A549 (cell line): ENCODE measurements around the gene GAL3ST3. TPM values are rescaled to one million over a fixed set of nuclear protein-coding genes. Genes with fewer than 3 reads are reported as not detected.
A peak's percentile ranks its signal among the peaks of the same experiment; 100 is the strongest.

Experiments used
- ATAC-seq, 2 experiments: fragments of 200-7000 bp in 1 of 2; fragments of >200 bp in 1 of 2; cut with Nextera tagmentation in 1 of 2; cut with Tn5 transposase in 1 of 2; 3 replicates each; pipeline versions ENCODE4 v1.8.0 to v1.9.1; 2018 to 2020; ENCODE audit warnings: mild to moderate bottlenecking in 1 of 2, moderate library complexity in 1 of 2
- CTCF ChIA-PET: fragments of 300-600 bp; sonication (Branson Sonifier 250); formaldehyde crosslinking; extraction: SDS; loops from one replicate; lab custom pipeline; 2021; ENCODE audit warnings: antibody characterized with exemption, inconsistent platforms; lab: Yijun Ruan, JAX
- POLR2A ChIA-PET: fragments of 350-600 bp; formaldehyde crosslinking; extraction: SDS; loops from one replicate; lab custom pipeline; 2021; ENCODE audit warnings: antibody characterized with exemption, inconsistent platforms; lab: Yijun Ruan, JAX
- DNase-seq, 2 experiments: peaks; one replicate each; pipeline versions ENCODE4 v3.0.0 to v3.0.0-alpha.2; 2011 to 2016; ENCODE audit warnings: low read depth in 1 of 2, low spot score in 1 of 2
- FAIRE-seq: peaks from 2 replicates; lab custom pipeline; 2011; peaks lifted over from hg19 to GRCh38; lab: Jason Lieb, UNC
- H3K27ac ChIP-seq, 2 experiments: fragments of >200 bp; sonication (Bioruptor Twin); formaldehyde crosslinking; 3 replicates each; pipeline ENCODE4 v1.5.1; 2016 to 2017
- H3K4me1 ChIP-seq: fragments of >200 bp; sonication (Bioruptor Twin); formaldehyde crosslinking; 3 replicates; pipeline ENCODE4 v1.6.1; 2016
- H3K4me2 ChIP-seq: fragments of >200 bp; sonication (Bioruptor Twin); formaldehyde crosslinking; 3 replicates; pipeline ENCODE4 v1.6.1; 2016
- H3K4me3 ChIP-seq: fragments of >200 bp; sonication (Bioruptor Twin); formaldehyde crosslinking; 3 replicates; pipeline ENCODE4 v1.5.1; 2016
- H3K9me3 ChIP-seq: fragments of >200 bp; sonication (Bioruptor Twin); formaldehyde crosslinking; 3 replicates; pipeline ENCODE4 v1.6.1; 2016
- CBX8 ChIP-seq: fragments of 200-600 bp; sonication (generic); IDR thresholded peaks from 2 replicates; pipeline ENCODE4 v1.6.1; 2016
- CEBPB ChIP-seq, 2 experiments: fragments of >200 bp in 1 of 2; sonication (Bioruptor Twin) in 1 of 2; formaldehyde crosslinking in 1 of 2; IDR thresholded peaks; 2 replicates each; pipeline ENCODE4 v1.6.1; 2012 to 2016
- CHD4 ChIP-seq: fragments of 200-600 bp; sonication (generic); IDR thresholded peaks from 2 replicates; pipeline ENCODE4 v1.6.1; 2016; ENCODE audit warnings: antibody characterized with exemption, mild to moderate bottlenecking, borderline replicate concordance
- EHMT2 ChIP-seq: fragments of 200-600 bp; sonication (generic); IDR thresholded peaks from 2 replicates; pipeline ENCODE4 v1.6.1; 2016; ENCODE audit warnings: antibody characterized with exemption, low read depth, mild to moderate bottlenecking, moderate library complexity
- ESRRA ChIP-seq: fragments of 150-350 bp; IDR thresholded peaks from 2 replicates; pipeline ENCODE4 v1.6.1; 2014; ENCODE audit warnings: mild to moderate bottlenecking, low read length, borderline replicate concordance
- GATA3 ChIP-seq: IDR thresholded peaks from 2 replicates; pipeline ENCODE4 v1.6.1; 2012; ENCODE audit warnings: borderline replicate concordance
- HDAC2 ChIP-seq: fragments of 200-600 bp; sonication (generic); IDR thresholded peaks from 2 replicates; pipeline ENCODE4 v1.6.1; 2016
- NR3C1 ChIP-seq: fragments of >200 bp; sonication (Bioruptor Twin); formaldehyde crosslinking; IDR thresholded peaks from 3 replicates; pipeline ENCODE4 v1.6.1; 2017
- PHF8 ChIP-seq: fragments of 200-600 bp; sonication (generic); IDR thresholded peaks from 2 replicates; pipeline ENCODE4 v1.6.1; 2016; ENCODE audit warnings: low read depth, mild to moderate bottlenecking, antibody characterized with exemption, moderate library complexity, borderline replicate concordance
- POLR2A ChIP-seq: IDR thresholded peaks from 2 replicates; pipeline ENCODE4 v1.6.1; 2012; ENCODE audit warnings: mild to moderate bottlenecking, low read length
- SMC3 ChIP-seq: fragments of >200 bp; sonication (Bioruptor Twin); formaldehyde crosslinking; IDR thresholded peaks from 3 replicates; pipeline ENCODE4 v1.6.1; 2018; ENCODE audit warnings: inconsistent platforms
- SREBF2 ChIP-seq: fragments of 450-650 bp; IDR thresholded peaks from 2 replicates; pipeline ENCODE4 v1.6.1; 2014; ENCODE audit warnings: mild to moderate bottlenecking, moderate library complexity
- ZSCAN20 ChIP-seq: fragments of 250-450 bp; sonication (Bioruptor Pico); IDR thresholded peaks from 2 replicates; pipeline ENCODE4 v1.8.0; 2022; ENCODE audit warnings: mild to moderate bottlenecking, moderate library complexity
- WGBS: methylation state at CpG from one replicate; pipeline ENCODE4 v1.1.6; 2017; ENCODE audit errors: missing lambda C conversion rate; 5-methylcytosine and 5-hydroxymethylcytosine counted together
- polyA plus RNA-seq, 4 experiments: library from polyadenylated mRNA; depleted of rRNA in 3 of 4; stranded (reverse); fragments of >200 nt; fragmentation: RNase III in 1 of 4; extraction: RNeasy Plus Mini Kit Qiagen cat#74134 plus additional on column Dnase treatment in 1 of 4; gene quantifications; 2 replicates in 3 of 4; 3 replicates in 1 of 4; pipeline ENCODE4 v1.2.3, GENCODE V29; 2011 to 2017
- TF ChIP-seq, protein P1 (sequence below): IDR thresholded peaks from 2 replicates; pipeline ENCODE4 v1.6.1; 2012
- TF ChIP-seq, protein P2 (sequence below): fragments of >200 bp; sonication (Bioruptor Twin); formaldehyde crosslinking; IDR thresholded peaks from 3 replicates; pipeline ENCODE4 v1.6.1; 2016
- TF ChIP-seq, protein P3 (sequence below): fragments of 450-650 bp; IDR thresholded peaks from 2 replicates; pipeline ENCODE4 v1.6.1; 2014; ENCODE audit warnings: antibody characterized with exemption
- TF ChIP-seq, protein P4 (sequence below): IDR thresholded peaks from 2 replicates; pipeline ENCODE4 v1.6.1; 2012
- TF ChIP-seq, protein P5 (sequence below): fragments of >200 bp; sonication (Bioruptor Twin); formaldehyde crosslinking; IDR thresholded peaks from 2 replicates; pipeline ENCODE4 v1.6.1; 2016

Gene GAL3ST3
- polyA plus RNA-seq, 2 of the 4 experiments (the other 2 are of a cell fraction): not detected

DNA sequence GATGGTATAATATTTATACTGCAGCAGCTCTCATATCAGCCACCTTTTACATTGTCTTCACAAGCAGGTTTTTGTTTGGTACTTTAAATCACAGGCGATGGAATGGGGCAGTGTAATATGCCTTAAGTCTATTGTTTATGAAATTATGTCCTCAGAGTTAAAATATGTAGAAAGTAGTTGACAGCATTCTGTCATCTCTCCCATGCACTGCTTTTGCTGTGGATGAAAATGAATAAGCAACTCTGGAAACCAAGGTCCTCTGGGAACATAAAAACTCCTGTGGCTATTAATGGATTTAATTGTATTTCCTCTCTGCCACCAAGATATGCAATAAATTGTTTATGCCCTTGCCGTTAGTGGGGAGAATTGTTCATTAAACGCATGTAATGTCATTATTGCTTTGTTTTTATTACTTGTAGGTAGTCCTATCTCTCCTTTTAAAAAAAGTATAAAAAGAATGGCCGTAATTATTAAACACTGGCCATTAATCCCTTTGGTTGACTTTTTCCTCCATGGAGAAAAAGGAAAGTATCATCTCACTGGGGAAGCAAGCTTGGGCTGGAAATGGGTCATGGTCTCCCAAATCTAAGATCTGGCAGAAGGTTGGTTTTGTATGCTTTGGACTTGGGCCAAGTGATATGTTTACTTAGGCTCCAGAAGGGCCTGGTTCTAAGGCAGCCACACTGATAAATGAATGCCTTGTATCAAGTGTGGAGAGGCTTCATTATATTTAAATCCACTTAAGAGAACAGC, 34.2 kb upstream of the GAL3ST3 start:
- Histone ChIP-seq H3K4me1 (peaks cover 73% of the 10 kb centered on the region), H3K4me3 (no peak overlapping the region), H3K27ac (peak overlapping the region; percentile 26 to 57; a peak in 4 of 6 replicates), H3K4me2 (peak overlapping the region; percentile 57)
- ATAC-seq (0 out of 6 replicates have a peak, but pooled peaks of 1 of the 2 experiments have one; percentile 13), DNase-seq (no peak)
- CTCF ChIA-PET: interaction anchor here (1.2 to 9.7 kb wide), 7 partner anchors 14 to 139 kb away, joined by 4 to 82 read pairs (median 5); partner anchors contain the start of gene PACS1
- POLR2A ChIA-PET: no interaction called here
- no peak for TF ChIP-seq ZSCAN20 (CRISPR knock-in tag)
- no peak for TF ChIP-seq CHD4
- TF ChIP-seq, protein P1, sequence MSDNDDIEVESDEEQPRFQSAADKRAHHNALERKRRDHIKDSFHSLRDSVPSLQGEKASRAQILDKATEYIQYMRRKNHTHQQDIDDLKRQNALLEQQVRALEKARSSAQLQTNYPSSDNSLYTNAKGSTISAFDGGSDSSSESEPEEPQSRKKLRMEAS: no peak
- TF ChIP-seq EHMT2: no peak
- TF ChIP-seq, protein P2, sequence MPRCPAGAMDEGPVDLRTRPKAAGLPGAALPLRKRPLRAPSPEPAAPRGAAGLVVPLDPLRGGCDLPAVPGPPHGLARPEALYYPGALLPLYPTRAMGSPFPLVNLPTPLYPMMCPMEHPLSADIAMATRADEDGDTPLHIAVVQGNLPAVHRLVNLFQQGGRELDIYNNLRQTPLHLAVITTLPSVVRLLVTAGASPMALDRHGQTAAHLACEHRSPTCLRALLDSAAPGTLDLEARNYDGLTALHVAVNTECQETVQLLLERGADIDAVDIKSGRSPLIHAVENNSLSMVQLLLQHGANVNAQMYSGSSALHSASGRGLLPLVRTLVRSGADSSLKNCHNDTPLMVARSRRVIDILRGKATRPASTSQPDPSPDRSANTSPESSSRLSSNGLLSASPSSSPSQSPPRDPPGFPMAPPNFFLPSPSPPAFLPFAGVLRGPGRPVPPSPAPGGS: no peak
- TF ChIP-seq NR3C1: no peak
- TF ChIP-seq GATA3: no peak
- no peak for TF ChIP-seq CBX8
- TF ChIP-seq SMC3: no peak
- TF ChIP-seq SREBF2: no peak
- TF ChIP-seq, all 56 proteins: peak for 0
- WGBS: 43% methylated on average over 4 of the region's 4 CpGs
- H3K9me3 ChIP-seq: no peaks in the 10 kb centered on the region
- no peak for FAIRE-seq

DNA sequence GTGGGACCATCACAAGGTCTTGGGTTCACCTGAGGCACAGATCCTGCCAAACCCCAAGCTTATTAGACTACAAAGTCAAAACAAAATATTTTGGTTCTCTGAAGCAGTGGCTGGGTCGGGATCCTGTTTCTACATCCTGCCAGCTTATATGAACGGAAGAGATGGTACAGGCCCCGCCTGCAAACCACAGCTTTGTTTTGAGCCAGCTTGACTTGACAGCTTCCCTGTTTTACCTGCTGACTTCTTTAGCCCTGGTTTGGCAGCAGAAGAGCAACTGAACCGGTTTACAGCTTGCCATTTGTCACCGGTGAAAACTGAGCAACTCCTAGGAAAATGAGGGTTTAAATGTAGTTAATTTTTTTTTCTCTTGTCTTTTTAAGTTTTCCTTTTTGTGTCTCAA, 32.5 kb upstream of the GAL3ST3 start:
- DNase-seq (no peak), FAIRE-seq (no peak), ATAC-seq (peak in 1 of 2 experiments; percentile 18; a peak in 2 of 6 replicates)
- CTCF ChIA-PET: interaction anchor here (0.5 to 9.7 kb wide), 11 partner anchors 12 to 381 kb away, joined by 3 to 82 read pairs (median 3); partner anchors contain the start of gene PACS1
- Histone ChIP-seq H3K4me3 (no peak overlapping the region), H3K4me2 (peak overlapping the region; percentile 57), H3K4me1 (peaks cover 84% of the 10 kb centered on the region), H3K27ac (peak overlapping the region; percentile 58 to 82), H3K9me3 (no peaks in the 10 kb centered on the region)
- TF ChIP-seq, protein P3, sequence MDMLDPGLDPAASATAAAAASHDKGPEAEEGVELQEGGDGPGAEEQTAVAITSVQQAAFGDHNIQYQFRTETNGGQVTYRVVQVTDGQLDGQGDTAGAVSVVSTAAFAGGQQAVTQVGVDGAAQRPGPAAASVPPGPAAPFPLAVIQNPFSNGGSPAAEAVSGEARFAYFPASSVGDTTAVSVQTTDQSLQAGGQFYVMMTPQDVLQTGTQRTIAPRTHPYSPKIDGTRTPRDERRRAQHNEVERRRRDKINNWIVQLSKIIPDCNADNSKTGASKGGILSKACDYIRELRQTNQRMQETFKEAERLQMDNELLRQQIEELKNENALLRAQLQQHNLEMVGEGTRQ: no peak
- TF ChIP-seq POLR2A: no peak
- TF ChIP-seq PHF8: no peak
- TF ChIP-seq CEBPB (IDR thresholded peaks at IDR 0.05): no peak
- TF ChIP-seq, protein P4, sequence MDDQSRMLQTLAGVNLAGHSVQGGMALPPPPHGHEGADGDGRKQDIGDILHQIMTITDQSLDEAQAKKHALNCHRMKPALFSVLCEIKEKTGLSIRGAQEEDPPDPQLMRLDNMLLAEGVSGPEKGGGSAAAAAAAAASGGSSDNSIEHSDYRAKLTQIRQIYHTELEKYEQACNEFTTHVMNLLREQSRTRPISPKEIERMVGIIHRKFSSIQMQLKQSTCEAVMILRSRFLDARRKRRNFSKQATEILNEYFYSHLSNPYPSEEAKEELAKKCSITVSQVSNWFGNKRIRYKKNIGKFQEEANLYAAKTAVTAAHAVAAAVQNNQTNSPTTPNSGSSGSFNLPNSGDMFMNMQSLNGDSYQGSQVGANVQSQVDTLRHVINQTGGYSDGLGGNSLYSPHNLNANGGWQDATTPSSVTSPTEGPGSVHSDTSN: no peak
- no peak for TF ChIP-seq ESRRA
- TF ChIP-seq, protein P5, sequence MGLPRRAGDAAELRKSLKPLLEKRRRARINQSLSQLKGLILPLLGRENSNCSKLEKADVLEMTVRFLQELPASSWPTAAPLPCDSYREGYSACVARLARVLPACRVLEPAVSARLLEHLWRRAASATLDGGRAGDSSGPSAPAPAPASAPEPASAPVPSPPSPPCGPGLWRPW: no peak
- no peak for TF ChIP-seq HDAC2
- 30% methylated on average over 5 of the region's 5 CpGs for WGBS
- POLR2A ChIA-PET: interaction anchor here (1.0 kb wide), 1 partner anchor 31 kb away, joined by 3 read pairs; no protein-coding TSS in a partner anchor
